Neural progenitor cell (in vitro differentiated cells): ENCODE data around the gene ETAA1.

Experiments used
- CTCF ChIP-seq: fragments of 200-600 bp; sonication (generic); IDR thresholded peaks from 2 replicates; pipeline ENCODE4 v1.5.1; 2017; ENCODE audit warnings: antibody characterized with exemption, mild to moderate bottlenecking
- EZH2 ChIP-seq: fragments of 200-600 bp; sonication (generic); IDR thresholded peaks from 2 replicates; pipeline ENCODE4 v1.6.1; 2017; ENCODE audit warnings: antibody characterized with exemption, mild to moderate bottlenecking, moderate library complexity
- EZH2phosphoT487 ChIP-seq: fragments of 200-600 bp; sonication (generic); IDR thresholded peaks from 2 replicates; pipeline ENCODE4 v1.6.1; 2017; ENCODE audit warnings: antibody characterized with exemption

GRCh38 chr2:67416136-67416535 lies 19.0 kb downstream of the ETAA1 start:
- TF ChIP-seq CTCF, result no peak
- no peak for TF ChIP-seq EZH2
- no peak for TF ChIP-seq EZH2phosphoT487
